Stimulated activated CD4-positive, alpha-beta T cell treated with anti-CD3 and anti-CD28 coated beads, Interleukin-1b, Interleukin-23, amount 100 ng/mL, for 24 hours (primary cell): ENCODE data around the gene KIAA1755.
"Not testable (repeated sequence)": the region's sequence is repeated elsewhere in the genome, so short reads cannot be mapped to it uniquely, and the experiment has no call there.

ENCODE experiments used
- DNase-seq, 4 experiments: peaks; one replicate each; pipeline ENCODE4 v3.0.0-alpha.2; 2020; ENCODE audit warnings: low read depth in 4 of 4, low spot score in 1 of 4

KIAA1755 gene

GRCh38 chr20:38290829-38291814 lies 30.6 kb upstream of the KIAA1755 start:
- DNase-seq: no peak

GRCh38 chr20:38286586-38287531 lies 26.3 kb upstream of the KIAA1755 start:
- no peak for DNase-seq

GRCh38 chr20:38284893-38285444 lies 24.4 kb upstream of the KIAA1755 start:
- DNase-seq: no peak

GRCh38 chr20:38284066-38284650 lies 23.6 kb upstream of the KIAA1755 start:
- DNase-seq: not testable (repeated sequence)

GRCh38 chr20:38283236-38283635 lies 22.7 kb upstream of the KIAA1755 start:
- DNase-seq: no peak

GRCh38 chr20:38281176-38281915 lies 20.8 kb upstream of the KIAA1755 start:
- not testable (repeated sequence) for DNase-seq

- DNase-seq: no peak
These were observed 18.2 kb upstream of the KIAA1755 start for GRCh38 chr20:38278763-38279162.

GRCh38 chr20:38278131-38278530 lies 17.6 kb upstream of the KIAA1755 start:
- no peak for DNase-seq

GRCh38 chr20:38277691-38278090 lies 17.2 kb upstream of the KIAA1755 start:
- no peak for DNase-seq

GRCh38 chr20:38277285-38277684 lies 16.8 kb upstream of the KIAA1755 start:
- DNase-seq: no peak

GRCh38 chr20:38275815-38276550 lies 15.4 kb upstream of the KIAA1755 start:
- DNase-seq: no peak

- no peak for DNase-seq
These were observed 12.4 kb upstream of the KIAA1755 start for GRCh38 chr20:38272961-38273360.

GRCh38 chr20:38272398-38272797 lies 11.9 kb upstream of the KIAA1755 start:
- no peak for DNase-seq

GRCh38 chr20:38271608-38272120 lies 11.1 kb upstream of the KIAA1755 start:
- no peak for DNase-seq

GRCh38 chr20:38270869-38271605 lies 10.5 kb upstream of the KIAA1755 start:
- no peak for DNase-seq

GRCh38 chr20:38269715-38270114 lies 9.2 kb upstream of the KIAA1755 start:
- DNase-seq: no peak

GRCh38 chr20:38269040-38269439 lies 8.5 kb upstream of the KIAA1755 start:
- no peak for DNase-seq

GRCh38 chr20:38267901-38268514 lies 7.5 kb upstream of the KIAA1755 start:
- no peak for DNase-seq
